ENCODE measurements around the gene LPP. TPM values are rescaled to one million over a fixed set of nuclear protein-coding genes. Genes with fewer than 3 reads are reported as not detected.
A peak's percentile ranks its signal among the peaks of the same experiment; 100 is the strongest.

LPP gene
- total and polyA plus RNA-seq, 2 of the 13 experiments (the other 11 are each of a cell fraction or from before 2014, with no cell fraction given): 19.2 to 29.9 TPM

GRCh38 chr3:188473591-188474288 is 319.8 kb downstream of the LPP start (continued):
- TF ChIP-seq PPARG (CRISPR knock-in tag; conservative IDR thresholded peaks at IDR 0.05): peak; percentile 100
- no peak for TF ChIP-seq ZNF556 (CRISPR knock-in tag; IDR thresholded peaks at IDR 0.05; ENCODE audit: borderline replicate concordance)
- no peak for TF ChIP-seq ZFP62 (CRISPR knock-in tag; IDR thresholded peaks at IDR 0.05)
- TF ChIP-seq, protein P1, sequence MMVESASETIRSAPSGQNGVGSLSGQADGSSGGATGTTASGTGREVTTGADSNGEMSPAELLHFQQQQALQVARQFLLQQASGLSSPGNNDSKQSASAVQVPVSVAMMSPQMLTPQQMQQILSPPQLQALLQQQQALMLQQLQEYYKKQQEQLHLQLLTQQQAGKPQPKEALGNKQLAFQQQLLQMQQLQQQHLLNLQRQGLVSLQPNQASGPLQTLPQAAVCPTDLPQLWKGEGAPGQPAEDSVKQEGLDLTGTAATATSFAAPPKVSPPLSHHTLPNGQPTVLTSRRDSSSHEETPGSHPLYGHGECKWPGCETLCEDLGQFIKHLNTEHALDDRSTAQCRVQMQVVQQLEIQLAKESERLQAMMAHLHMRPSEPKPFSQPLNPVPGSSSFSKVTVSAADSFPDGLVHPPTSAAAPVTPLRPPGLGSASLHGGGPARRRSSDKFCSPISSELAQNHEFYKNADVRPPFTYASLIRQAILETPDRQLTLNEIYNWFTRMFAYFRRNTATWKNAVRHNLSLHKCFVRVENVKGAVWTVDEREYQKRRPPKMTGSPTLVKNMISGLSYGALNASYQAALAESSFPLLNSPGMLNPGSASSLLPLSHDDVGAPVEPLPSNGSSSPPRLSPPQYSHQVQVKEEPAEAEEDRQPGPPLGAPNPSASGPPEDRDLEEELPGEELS (CRISPR knock-in tag; IDR thresholded peaks at IDR 0.05): peak; percentile 44; the same call in 1 of the 2 replicates
- TF ChIP-seq FOXA1 (IDR thresholded peaks at IDR 0.05): peak; percentile 90
- TF ChIP-seq FOXA1 (CRISPR knock-in tag; IDR thresholded peaks at IDR 0.05): peak; percentile 77
- no peak for TF ChIP-seq UBTF (CRISPR knock-in tag; IDR thresholded peaks at IDR 0.05)
- TF ChIP-seq CREM (IDR thresholded peaks at IDR 0.05): peak; percentile 31; the same call in 1 of the 2 replicates
- TF ChIP-seq CREM (CRISPR knock-in tag; IDR thresholded peaks at IDR 0.05): no peak
- TF ChIP-seq HNRNPH1 (optimal IDR thresholded peaks at IDR 0.05; ENCODE audit: low read depth, low read length): no peak
- TF ChIP-seq ZFP1 (CRISPR knock-in tag; IDR thresholded peaks at IDR 0.05): no peak
- TF ChIP-seq U2AF2 (IDR thresholded peaks at IDR 0.05; ENCODE audit: low read depth, low read length): no peak
- no peak for TF ChIP-seq SRSF9 (IDR thresholded peaks at IDR 0.05; ENCODE audit: borderline replicate concordance, insufficient read depth, low read depth, low read length, poor library complexity, severe bottlenecking)
- no peak for TF ChIP-seq CTCF (CRISPR knock-in tag; IDR thresholded peaks at IDR 0.05)
- TF ChIP-seq EP300 (IDR thresholded peaks at IDR 0.05; ENCODE audit: low read depth in 2 of 2, low read length in 2 of 2): peak in 1 of 2 experiments; percentile 71; a peak in 2 of 4 replicates
- TF ChIP-seq EP300 (CRISPR knock-in tag; IDR thresholded peaks at IDR 0.05; ENCODE audit: borderline replicate concordance): no peak
- no peak for TF ChIP-seq CREB1 (IDR thresholded peaks at IDR 0.05)
- 0 out of 2 replicates have a peak, but pooled peaks have one; percentile 39 for TF ChIP-seq CREB1 (CRISPR knock-in tag; IDR thresholded peaks at IDR 0.05)
- no peak for TF ChIP-seq ZNF567 (CRISPR knock-in tag; IDR thresholded peaks at IDR 0.05; ENCODE audit: borderline replicate concordance)
- no peak for TF ChIP-seq CBFB (CRISPR knock-in tag; IDR thresholded peaks at IDR 0.05)
- TF ChIP-seq ATF1 (CRISPR knock-in tag; IDR thresholded peaks at IDR 0.05): peak; percentile 26; the same call in 1 of the 2 replicates
- no peak for TF ChIP-seq ZNF781 (CRISPR knock-in tag; IDR thresholded peaks at IDR 0.05; ENCODE audit: borderline replicate concordance, not compliant biosample characterization)
- peak; percentile 59 for TF ChIP-seq SAP130 (CRISPR knock-in tag; IDR thresholded peaks at IDR 0.05; ENCODE audit: low read depth)
- TF ChIP-seq GFI1 (CRISPR knock-in tag; IDR thresholded peaks at IDR 0.05; ENCODE audit: borderline replicate concordance): no peak
- TF ChIP-seq SYNCRIP (IDR thresholded peaks at IDR 0.05; ENCODE audit: insufficient read depth, low read depth, low read length): no peak
